T1000 (cell line): ENCODE data around the gene EXOSC9.

Experiments used
- DNase-seq: peaks from one replicate; lab custom pipeline; 2025; ENCODE audit warnings: mixed read lengths; lab: John Stamatoyannopoulos, UW

EXOSC9 gene

GRCh38 chr4:121824171-121824527 lies 23.0 kb downstream of the EXOSC9 start:
- DNase-seq = no peak

- DNase-seq = no peak
These were observed 23.8 kb downstream of the EXOSC9 start for GRCh38 chr4:121824950-121825349.

DNA sequence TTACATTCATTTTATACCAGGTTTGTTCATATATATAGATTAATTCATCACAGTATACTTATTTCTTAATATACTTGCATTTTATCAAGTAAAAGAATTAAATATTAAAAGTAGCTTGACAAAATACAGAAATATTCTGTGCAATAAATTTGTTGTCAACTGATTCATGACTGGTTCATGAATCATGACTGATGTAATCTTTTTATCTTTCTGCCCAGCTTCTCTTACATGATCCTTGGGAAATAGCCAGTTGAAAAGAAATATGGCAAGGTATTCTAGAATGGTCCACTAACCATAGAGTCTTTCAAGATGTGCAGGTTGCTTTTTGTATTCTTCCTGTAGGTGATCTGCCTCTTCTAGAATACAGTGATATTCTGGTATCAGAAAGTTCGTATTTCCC lies 26.7 kb downstream of the EXOSC9 start:
- no peak for DNase-seq

GRCh38 chr4:121829511-121829910 lies 28.4 kb downstream of the EXOSC9 start:
- DNase-seq = no peak

DNA sequence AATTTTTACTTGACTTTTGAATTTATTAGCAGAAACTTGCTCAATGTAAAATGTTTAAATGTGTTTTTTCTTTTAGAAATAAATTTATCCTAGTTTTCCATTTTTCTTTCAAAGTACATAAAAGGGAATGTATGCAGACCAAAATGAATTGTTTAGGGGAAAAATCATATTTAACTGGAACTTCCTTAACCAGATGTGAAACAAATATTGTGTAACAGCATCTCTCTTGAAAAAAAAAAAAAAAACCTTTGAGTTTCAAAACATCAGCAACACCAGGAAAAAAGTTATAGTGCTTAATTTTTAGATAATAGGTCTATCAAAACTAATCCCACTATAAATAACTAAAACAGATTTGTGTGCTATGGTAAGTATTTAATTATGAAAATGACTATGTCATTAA lies 37.0 kb downstream of the EXOSC9 start:
- no peak for DNase-seq

GRCh38 chr4:121842862-121843261 lies 41.7 kb downstream of the EXOSC9 start:
- no peak for DNase-seq

DNA sequence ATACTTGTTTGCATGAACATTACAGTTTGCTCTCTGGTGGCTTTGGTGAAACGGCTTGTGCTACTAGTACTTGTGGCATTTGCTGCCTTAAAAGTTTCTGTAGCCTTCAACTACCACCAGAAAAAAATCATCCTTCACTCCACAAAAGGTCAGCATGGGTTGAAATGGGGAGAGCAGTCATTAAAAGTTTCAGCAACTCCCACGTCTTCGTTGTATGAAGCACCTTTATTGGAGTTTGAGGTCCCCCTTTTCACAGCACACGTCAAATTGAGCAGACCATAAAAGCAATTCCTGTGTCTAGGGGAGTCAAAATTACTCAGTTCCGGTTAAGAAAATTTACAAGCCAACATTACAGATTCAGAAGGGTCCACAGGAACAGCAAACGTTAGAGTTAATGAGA lies 45.5 kb downstream of the EXOSC9 start:
- no peak for DNase-seq

GRCh38 chr4:121851354-121851753 lies 50.2 kb downstream of the EXOSC9 start:
- no peak for DNase-seq

DNA sequence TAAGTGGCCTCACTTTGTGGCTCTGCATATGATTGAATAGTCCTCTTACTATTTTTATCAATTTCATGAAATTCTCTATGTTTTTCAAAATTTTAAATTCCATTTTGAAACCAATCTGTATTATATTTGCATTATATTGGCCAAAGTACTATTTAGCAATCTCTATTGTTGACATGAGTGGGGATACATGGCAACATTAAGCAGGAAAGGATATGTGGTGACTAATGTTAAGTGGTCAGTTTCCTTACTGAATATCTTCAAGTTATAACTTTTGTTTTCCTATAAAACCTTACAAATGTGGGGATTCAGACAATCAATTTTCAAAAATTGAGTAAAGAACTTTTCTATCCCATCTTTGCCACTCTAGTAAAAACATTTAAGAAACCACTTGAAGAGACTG lies 59.0 kb downstream of the EXOSC9 start:
- no peak for DNase-seq

DNA sequence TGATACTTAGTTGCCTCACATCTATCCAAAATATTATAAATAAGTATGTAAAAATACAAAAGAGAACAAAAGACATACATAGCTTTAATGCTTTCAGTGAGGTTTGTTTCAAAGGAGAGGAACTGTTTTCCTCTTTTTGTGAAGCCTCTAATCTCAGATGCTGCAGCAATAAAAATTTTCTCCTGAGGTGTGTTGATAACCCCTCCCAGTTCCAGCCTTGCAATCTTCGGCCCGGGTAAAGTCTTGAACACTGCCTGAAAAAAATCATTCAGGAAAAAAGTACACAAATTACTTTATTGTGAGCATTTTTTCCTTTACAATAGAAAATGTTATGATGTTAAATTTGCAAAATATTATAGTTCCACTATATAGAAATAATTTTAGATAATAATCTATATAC lies 60.3 kb downstream of the EXOSC9 start:
- no peak for DNase-seq

DNA sequence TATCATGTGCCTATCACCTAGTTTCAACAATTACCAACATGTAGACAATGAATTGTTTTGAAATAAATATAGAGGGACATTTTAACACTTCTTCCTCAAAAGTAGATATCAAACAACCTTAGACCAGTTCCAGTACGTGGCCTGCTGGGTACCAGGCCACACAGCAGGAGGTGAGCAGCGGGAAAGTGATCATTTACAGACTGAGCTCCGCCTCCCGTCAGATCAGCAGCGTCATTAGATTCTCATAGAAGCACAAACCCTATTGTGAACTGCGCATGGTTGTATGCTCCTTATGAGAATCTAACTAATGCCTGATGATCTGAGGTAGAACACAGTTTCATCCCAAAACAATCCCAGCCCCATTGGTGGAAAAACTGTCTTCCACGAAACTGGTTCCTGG lies 62.7 kb downstream of the EXOSC9 start:
- no peak for DNase-seq
